ENCODE results near the gene WDR17. TPM values are rescaled to one million over a fixed set of nuclear protein-coding genes. Genes with fewer than 3 reads are reported as not detected.

The WDR17 gene
- total RNA-seq, 1 donor from 2014 or later: 0.17 TPM

- TF ChIP-seq, protein P1, sequence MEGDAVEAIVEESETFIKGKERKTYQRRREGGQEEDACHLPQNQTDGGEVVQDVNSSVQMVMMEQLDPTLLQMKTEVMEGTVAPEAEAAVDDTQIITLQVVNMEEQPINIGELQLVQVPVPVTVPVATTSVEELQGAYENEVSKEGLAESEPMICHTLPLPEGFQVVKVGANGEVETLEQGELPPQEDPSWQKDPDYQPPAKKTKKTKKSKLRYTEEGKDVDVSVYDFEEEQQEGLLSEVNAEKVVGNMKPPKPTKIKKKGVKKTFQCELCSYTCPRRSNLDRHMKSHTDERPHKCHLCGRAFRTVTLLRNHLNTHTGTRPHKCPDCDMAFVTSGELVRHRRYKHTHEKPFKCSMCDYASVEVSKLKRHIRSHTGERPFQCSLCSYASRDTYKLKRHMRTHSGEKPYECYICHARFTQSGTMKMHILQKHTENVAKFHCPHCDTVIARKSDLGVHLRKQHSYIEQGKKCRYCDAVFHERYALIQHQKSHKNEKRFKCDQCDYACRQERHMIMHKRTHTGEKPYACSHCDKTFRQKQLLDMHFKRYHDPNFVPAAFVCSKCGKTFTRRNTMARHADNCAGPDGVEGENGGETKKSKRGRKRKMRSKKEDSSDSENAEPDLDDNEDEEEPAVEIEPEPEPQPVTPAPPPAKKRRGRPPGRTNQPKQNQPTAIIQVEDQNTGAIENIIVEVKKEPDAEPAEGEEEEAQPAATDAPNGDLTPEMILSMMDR (conservative IDR thresholded peaks at IDR 0.05; ENCODE audit: low read depth, low read length): no peak
- no peak overlapping the region for H3K4me3 ChIP-seq (ENCODE audit: low read depth, low read length)
- DNase-seq (ENCODE audit: low read depth): no peak
These were observed 17.0 kb upstream of the WDR17 start for GRCh38 chr4:176048631-176049030.

DNA sequence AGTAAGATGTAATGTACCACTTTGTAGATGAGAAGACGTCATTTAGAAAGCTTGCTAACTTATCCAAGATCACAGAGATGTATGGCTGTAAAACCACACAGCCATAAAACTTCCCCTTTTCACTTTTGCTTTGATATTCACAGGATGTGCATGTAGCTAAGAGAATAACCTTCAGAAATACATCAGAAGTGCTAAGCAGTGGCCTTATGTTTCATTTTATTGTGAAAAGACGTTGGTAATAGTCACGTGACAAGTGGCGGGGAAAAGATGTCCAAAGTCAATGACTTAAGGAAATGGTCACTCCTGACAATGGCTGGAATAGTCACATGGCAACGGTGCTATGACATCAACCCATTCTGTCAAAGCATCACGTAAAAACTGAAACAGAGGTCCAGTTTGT is 12.9 kb upstream of the WDR17 start:
- no peak overlapping the region for H3K4me3 ChIP-seq (ENCODE audit: low read depth, low read length)
- no peak for DNase-seq (ENCODE audit: low read depth)
- TF ChIP-seq, protein P1 (conservative IDR thresholded peaks at IDR 0.05; ENCODE audit: low read depth, low read length): no peak

- H3K4me3 ChIP-seq (ENCODE audit: low read depth, low read length): no peak overlapping the region
- TF ChIP-seq, protein P1 (conservative IDR thresholded peaks at IDR 0.05; ENCODE audit: low read depth, low read length): no peak
- DNase-seq (ENCODE audit: low read depth): no peak
These were observed 11.9 kb upstream of the WDR17 start for GRCh38 chr4:176053785-176054184.

- H3K4me3 ChIP-seq (ENCODE audit: low read depth, low read length): no peak overlapping the region
- no peak for DNase-seq (ENCODE audit: low read depth)
- TF ChIP-seq, protein P1 (conservative IDR thresholded peaks at IDR 0.05; ENCODE audit: low read depth, low read length): no peak
These were observed 10.7 kb upstream of the WDR17 start for GRCh38 chr4:176054942-176055341.

- H3K4me3 ChIP-seq (ENCODE audit: low read depth, low read length): no peak overlapping the region
- TF ChIP-seq, protein P1 (conservative IDR thresholded peaks at IDR 0.05; ENCODE audit: low read depth, low read length): no peak
- DNase-seq (ENCODE audit: low read depth): no peak
These were observed 1.9 kb upstream of the WDR17 start for GRCh38 chr4:176063718-176064117.

- no peak overlapping the region for H3K4me3 ChIP-seq (ENCODE audit: low read depth, low read length)
- TF ChIP-seq, protein P1 (conservative IDR thresholded peaks at IDR 0.05; ENCODE audit: low read depth, low read length): no peak
- no peak for DNase-seq (ENCODE audit: low read depth)
These were observed 1.1 kb upstream of the WDR17 start for GRCh38 chr4:176064539-176064938.

- DNase-seq (ENCODE audit: low read depth): no peak
- TF ChIP-seq, protein P1 (conservative IDR thresholded peaks at IDR 0.05; ENCODE audit: low read depth, low read length): no peak
- H3K4me3 ChIP-seq (ENCODE audit: low read depth, low read length): no peak overlapping the region
These were observed 1.1 kb downstream of the WDR17 start for GRCh38 chr4:176066757-176067156.

All from epithelial cell of proximal tubule (primary cell).